Astrocyte (in vitro differentiated cells and primary cell): Measurements from ENCODE around the gene UCHL1.

Experiments
- EZH2 ChIP-seq: IDR thresholded peaks from 2 replicates; pipeline ENCODE4 v1.6.1; 2012; ENCODE audit warnings: mild to moderate bottlenecking, low read length, inconsistent platforms; ENCODE audit not compliant: insufficient read depth
- TF ChIP-seq, protein P1 (sequence below): IDR thresholded peaks from 2 replicates; pipeline ENCODE4 v1.5.1; 2011; ENCODE audit warnings: low read depth, mild to moderate bottlenecking, inconsistent platforms, low read length, moderate library complexity; ENCODE audit not compliant: insufficient read depth

DNA sequence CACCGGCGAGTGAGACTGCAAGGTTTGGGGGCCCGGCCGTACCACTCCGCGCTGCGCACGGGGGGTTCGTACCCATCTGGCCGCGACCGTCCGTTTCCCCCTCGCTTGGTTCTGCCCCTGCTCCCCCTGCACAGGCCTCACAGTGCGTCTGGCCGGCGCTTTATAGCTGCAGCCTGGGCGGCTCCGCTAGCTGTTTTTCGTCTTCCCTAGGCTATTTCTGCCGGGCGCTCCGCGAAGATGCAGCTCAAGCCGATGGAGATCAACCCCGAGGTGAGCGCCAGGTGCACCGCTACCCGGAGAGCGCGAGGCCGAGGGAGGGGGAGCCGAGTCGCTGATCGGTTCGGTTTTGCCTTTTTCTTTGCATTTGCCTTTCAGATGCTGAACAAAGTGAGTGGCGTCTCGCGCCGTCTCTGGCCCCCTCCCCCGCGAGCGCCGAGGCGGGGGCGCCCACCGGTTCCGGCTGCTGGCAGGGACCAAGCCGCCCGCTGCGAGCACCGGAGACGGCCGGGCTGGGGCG, at the start of gene UCHL1:
- TF ChIP-seq, protein P1, sequence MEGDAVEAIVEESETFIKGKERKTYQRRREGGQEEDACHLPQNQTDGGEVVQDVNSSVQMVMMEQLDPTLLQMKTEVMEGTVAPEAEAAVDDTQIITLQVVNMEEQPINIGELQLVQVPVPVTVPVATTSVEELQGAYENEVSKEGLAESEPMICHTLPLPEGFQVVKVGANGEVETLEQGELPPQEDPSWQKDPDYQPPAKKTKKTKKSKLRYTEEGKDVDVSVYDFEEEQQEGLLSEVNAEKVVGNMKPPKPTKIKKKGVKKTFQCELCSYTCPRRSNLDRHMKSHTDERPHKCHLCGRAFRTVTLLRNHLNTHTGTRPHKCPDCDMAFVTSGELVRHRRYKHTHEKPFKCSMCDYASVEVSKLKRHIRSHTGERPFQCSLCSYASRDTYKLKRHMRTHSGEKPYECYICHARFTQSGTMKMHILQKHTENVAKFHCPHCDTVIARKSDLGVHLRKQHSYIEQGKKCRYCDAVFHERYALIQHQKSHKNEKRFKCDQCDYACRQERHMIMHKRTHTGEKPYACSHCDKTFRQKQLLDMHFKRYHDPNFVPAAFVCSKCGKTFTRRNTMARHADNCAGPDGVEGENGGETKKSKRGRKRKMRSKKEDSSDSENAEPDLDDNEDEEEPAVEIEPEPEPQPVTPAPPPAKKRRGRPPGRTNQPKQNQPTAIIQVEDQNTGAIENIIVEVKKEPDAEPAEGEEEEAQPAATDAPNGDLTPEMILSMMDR = no peak
- peak; percentile 52 for TF ChIP-seq EZH2
